WI38 (cell line): ENCODE results near the gene LARP6.

Experiments used
- H3K4me3 ChIP-seq: 2 replicates; pipeline ENCODE4 v1.5.1; 2011; ENCODE audit warnings: low read depth, mild to moderate bottlenecking, control low read depth, low read length
- CTCF ChIP-seq: IDR thresholded peaks from 2 replicates; pipeline ENCODE4 v1.5.1; 2012; ENCODE audit warnings: low read depth, mild to moderate bottlenecking, control low read depth, low read length

Gene LARP6

DNA sequence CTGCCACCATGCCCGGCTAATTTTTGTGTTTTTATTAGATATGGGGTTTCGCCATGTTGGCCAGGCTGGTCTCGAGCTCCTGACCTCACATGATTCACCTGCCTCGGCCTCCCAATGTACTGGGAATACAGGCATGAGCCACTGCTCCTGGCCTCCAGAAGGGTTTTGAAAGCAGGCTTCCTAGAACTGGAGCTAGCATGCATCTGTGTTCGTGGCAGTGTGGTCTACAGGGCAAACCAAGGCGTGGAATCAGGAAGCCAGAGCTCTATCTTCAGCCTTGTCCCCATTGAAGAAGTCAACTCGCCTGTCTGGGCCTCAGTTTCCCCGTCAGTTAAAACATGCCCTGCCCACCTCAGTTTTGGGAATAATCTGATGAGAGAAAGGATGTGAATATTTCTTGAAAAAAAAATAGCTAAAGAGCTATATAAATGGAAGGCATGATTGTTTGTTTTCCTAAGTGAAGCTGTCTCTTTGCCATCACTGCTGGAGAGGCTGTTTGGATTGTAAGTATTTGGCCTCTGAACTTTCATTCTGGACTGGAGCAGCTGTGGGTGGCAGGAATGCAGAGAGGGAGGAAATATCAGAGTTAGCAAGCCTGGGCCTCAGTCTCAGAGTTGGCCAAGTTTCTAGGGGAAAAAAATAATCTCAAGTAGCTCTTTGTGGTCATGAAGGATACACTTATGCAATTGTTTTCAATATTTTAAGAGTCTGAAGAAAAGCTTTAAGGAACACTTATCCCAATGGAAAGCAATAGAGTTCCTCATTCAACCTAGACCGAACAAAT, 54.1 kb downstream of the LARP6 start:
- H3K4me3 ChIP-seq: no peak overlapping the region
- no peak for TF ChIP-seq CTCF

- TF ChIP-seq CTCF: no peak
Measured at GRCh38 chr15:70797464-70797863, 56.5 kb downstream of the LARP6 start.

DNA sequence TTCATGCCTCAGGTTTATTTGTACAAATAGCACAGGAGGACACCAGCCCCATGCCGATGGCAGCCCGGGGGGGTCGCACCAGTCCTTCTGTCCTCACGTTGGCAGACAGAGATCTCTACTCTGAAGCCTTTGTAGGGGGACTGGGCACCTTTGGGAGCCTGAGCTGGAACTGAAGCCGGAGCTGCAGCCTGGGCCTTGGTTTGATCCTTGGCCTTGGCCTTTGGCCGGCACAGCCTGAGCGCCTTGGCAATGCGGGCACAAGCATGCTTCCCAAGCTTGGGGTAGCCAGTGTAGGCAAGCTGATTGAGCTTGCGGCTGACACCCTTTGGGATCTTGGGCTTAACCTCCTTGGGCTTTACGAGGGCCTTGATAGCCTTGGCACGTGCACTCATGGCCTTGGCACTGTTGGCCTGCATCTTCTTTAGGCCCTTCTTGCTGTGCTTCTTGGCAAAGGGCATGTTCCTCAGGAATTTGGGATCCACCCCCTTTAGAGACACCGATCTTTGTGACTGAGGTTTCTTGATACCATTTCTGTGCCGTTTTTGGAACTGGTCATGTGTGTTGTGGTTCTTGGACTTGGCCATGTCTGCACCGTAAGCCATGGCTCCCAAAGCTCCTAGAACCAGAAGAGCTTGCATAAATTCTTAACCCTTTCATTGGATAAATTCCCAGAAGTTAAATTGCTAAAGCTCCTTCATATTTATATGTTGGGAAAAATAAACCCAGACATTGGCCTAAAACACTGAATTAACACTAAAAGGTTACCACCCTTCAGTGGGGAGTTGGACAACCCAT, 57.2 kb downstream of the LARP6 start:
- no peak overlapping the region for H3K4me3 ChIP-seq
- no peak for TF ChIP-seq CTCF

More at GRCh38 chr15:70797464-70797863, 56.5 kb downstream of the LARP6 start:
- H3K4me3 ChIP-seq: no peak overlapping the region

GRCh38 chr15:70795311-70795665, 58.7 kb downstream of the LARP6 start:
- TF ChIP-seq CTCF: no peak
- H3K4me3 ChIP-seq: peak overlapping the region; percentile 44

- peak overlapping the region; percentile 44 for H3K4me3 ChIP-seq
- TF ChIP-seq CTCF: no peak
Measured at GRCh38 chr15:70794596-70795310, 59.2 kb downstream of the LARP6 start.

DNA sequence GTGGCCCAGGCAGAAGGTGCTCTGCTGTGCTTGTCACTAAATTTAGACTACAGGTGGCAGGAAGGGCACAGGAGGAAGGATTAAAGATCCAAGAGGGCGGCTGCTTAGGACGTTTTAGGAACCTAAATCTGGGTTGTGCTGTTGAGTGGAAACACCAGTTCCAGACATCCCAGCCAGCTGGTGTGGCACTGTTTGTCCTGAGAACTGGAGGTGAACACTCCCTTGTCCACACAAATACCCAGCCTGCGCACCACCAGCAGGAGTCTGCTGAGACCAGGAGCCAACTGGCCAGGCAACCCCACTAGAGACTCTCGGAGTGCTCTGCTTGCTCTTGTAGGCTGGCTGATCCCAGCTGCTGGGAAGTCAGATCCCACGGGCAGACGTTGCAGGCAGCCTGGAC, 60.3 kb downstream of the LARP6 start:
- TF ChIP-seq CTCF: no peak
- H3K4me3 ChIP-seq: no peak overlapping the region

DNA sequence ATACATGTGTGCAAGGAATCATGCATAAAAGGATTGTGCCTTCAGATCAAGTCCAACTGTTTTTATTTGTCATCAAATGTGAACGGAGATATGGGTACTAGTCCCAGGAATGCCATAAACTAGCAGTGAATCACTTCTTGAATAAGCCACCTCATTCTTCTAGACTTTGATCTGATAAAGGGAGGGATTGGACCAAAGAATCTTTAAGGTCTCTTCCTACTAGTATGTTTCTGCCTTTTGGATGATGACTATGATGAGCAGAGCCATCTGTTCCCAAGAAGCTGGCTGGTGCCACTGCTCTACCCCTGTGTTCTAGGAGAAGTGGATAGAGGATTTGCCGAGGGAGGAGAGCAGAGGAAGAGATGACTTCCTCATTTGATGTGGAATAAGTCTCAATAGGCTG, 61.8 kb downstream of the LARP6 start:
- TF ChIP-seq CTCF: no peak
- no peak overlapping the region for H3K4me3 ChIP-seq
